ENCODE results near the gene CEP250. TPM values are rescaled to one million over a fixed set of nuclear protein-coding genes. Genes with fewer than 3 reads are reported as not detected.
A peak's percentile ranks its signal among the peaks of the same experiment; 100 is the strongest.

The CEP250 gene
- total RNA-seq, 1 experiment from 2014 or later, result 41.0 TPM

GRCh38 chr20:35409542-35409941, 45.9 kb upstream of the CEP250 start:
- Mint-ChIP-seq H3K9me3 (ENCODE audit: unreplicated experiment) (no peaks in the 10 kb centered on the region), H3K4me1 (ENCODE audit: insufficient read depth, unreplicated experiment) (peaks cover 7% of the 10 kb centered on the region), H3K4me3 (ENCODE audit: unreplicated experiment) (no peak overlapping the region), H3K36me3 (ENCODE audit: insufficient read depth, unreplicated experiment) (peaks cover 38% of the 10 kb centered on the region), H3K27ac (ENCODE audit: low read depth, unreplicated experiment) (no peak overlapping the region), H3K27me3 (ENCODE audit: insufficient read depth, unreplicated experiment) (no peaks in the 10 kb centered on the region)
- TF ChIP-seq, protein P1, sequence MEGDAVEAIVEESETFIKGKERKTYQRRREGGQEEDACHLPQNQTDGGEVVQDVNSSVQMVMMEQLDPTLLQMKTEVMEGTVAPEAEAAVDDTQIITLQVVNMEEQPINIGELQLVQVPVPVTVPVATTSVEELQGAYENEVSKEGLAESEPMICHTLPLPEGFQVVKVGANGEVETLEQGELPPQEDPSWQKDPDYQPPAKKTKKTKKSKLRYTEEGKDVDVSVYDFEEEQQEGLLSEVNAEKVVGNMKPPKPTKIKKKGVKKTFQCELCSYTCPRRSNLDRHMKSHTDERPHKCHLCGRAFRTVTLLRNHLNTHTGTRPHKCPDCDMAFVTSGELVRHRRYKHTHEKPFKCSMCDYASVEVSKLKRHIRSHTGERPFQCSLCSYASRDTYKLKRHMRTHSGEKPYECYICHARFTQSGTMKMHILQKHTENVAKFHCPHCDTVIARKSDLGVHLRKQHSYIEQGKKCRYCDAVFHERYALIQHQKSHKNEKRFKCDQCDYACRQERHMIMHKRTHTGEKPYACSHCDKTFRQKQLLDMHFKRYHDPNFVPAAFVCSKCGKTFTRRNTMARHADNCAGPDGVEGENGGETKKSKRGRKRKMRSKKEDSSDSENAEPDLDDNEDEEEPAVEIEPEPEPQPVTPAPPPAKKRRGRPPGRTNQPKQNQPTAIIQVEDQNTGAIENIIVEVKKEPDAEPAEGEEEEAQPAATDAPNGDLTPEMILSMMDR (IDR thresholded peaks at IDR 0.05; ENCODE audit: unreplicated experiment), result no peak
- no TSS peak for BruUV-seq (replicated peaks)
- ChIA-PET CTCF (interaction anchor here (0.6 to 1.0 kb wide), 2 partner anchors 102 to 112 kb away, joined by 3 read pairs; no protein-coding TSS in a partner anchor), POLR2A (interaction anchor here (1.0 to 4.6 kb wide), 3 partner anchors 11 to 103 kb away, joined by 6 to 63 read pairs (median 7); no protein-coding TSS in a partner anchor)
- no peak for DNase-seq (ENCODE audit: unreplicated experiment)
- intact Hi-C loops (cut with micrococcal nuclease), result no loop called here

DNA sequence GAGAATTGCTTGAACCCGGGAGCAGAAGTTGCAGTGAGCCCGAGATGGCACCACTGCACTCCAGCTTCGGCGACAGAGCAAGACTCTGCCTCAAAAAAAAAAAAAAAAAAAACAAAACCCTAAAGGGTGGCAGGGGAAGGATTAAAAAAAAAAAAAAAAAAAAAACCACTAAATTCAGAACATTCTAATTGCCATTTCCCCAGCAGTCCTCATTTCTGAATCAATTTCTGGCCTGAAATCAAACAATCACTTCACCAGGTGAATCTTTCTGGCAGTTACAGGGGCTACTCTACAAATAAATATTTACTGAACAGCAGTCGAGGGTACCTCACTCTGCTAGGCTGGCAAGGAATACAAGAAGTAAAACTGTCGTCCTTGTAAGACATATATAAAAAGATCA, 44.8 kb upstream of the CEP250 start:
- Mint-ChIP-seq H3K27ac (ENCODE audit: low read depth, unreplicated experiment) (peak overlapping the region; percentile 99), H3K9me3 (ENCODE audit: unreplicated experiment) (no peaks in the 10 kb centered on the region), H3K4me3 (ENCODE audit: unreplicated experiment) (peak overlapping the region; percentile 99), H3K36me3 (ENCODE audit: insufficient read depth, unreplicated experiment) (peaks cover 38% of the 10 kb centered on the region), H3K4me1 (ENCODE audit: insufficient read depth, unreplicated experiment) (peaks cover 7% of the 10 kb centered on the region), H3K27me3 (ENCODE audit: insufficient read depth, unreplicated experiment) (no peaks in the 10 kb centered on the region)
- no TSS peak for BruUV-seq (replicated peaks)
- POLR2A ChIA-PET, result interaction anchor here (0.8 to 4.6 kb wide), 19 partner anchors 10 to 128 kb away, joined by 3 to 63 read pairs (median 6); partner anchors contain the start of gene CEP250
- TF ChIP-seq, protein P1 (IDR thresholded peaks at IDR 0.05; ENCODE audit: unreplicated experiment), result no peak
- CTCF ChIA-PET, result interaction anchor here (0.6 to 1.3 kb wide), 5 partner anchors 14 to 106 kb away, joined by 3 to 4 read pairs (median 3); no protein-coding TSS in a partner anchor
- no peak for DNase-seq (ENCODE audit: unreplicated experiment)
- intact Hi-C loops (cut with micrococcal nuclease), result no loop called here

DNA sequence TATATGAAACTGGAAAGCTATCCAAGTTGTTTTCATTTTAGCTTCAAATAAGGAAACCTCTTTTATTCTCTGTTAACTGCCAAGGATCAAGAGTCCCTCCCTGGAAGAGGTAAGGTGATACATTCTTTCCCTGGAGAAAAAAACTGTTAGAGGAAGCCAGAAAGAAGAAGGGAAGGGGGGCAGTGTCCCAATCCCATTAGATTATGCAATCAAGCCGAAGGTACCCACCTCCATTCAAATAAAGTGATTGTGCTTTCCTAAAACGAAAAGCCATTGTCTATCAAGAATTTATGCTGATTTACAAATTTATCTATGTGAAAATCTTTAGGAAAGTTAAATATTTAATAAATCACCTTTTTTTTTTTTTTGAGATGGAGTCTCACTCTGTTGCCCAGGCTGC, 34.1 kb upstream of the CEP250 start:
- no TSS peak for BruUV-seq (replicated peaks)
- no peaks in the 10 kb centered on the region for H3K4me1 Mint-ChIP-seq (ENCODE audit: insufficient read depth, unreplicated experiment)
- POLR2A ChIA-PET, result interaction anchor here (0.7 to 1.0 kb wide), 3 partner anchors 10 to 275 kb away, joined by 3 to 5 read pairs (median 3); partner anchors contain the start of gene UQCC1
- TF ChIP-seq, protein P1 (IDR thresholded peaks at IDR 0.05; ENCODE audit: unreplicated experiment), result no peak
- no peak overlapping the region for H3K4me3 Mint-ChIP-seq (ENCODE audit: unreplicated experiment)
- no peak overlapping the region for H3K27ac Mint-ChIP-seq (ENCODE audit: low read depth, unreplicated experiment)
- peaks cover 11% of the 10 kb centered on the region for H3K36me3 Mint-ChIP-seq (ENCODE audit: insufficient read depth, unreplicated experiment)
- H3K27me3 Mint-ChIP-seq (ENCODE audit: insufficient read depth, unreplicated experiment), result peaks cover 21% of the 10 kb centered on the region
- no peaks in the 10 kb centered on the region for H3K9me3 Mint-ChIP-seq (ENCODE audit: unreplicated experiment)
- DNase-seq (ENCODE audit: unreplicated experiment), result no peak
- intact Hi-C loops (cut with micrococcal nuclease), result no loop called here
- CTCF ChIA-PET, result interaction anchor here (0.5 to 2.2 kb wide), 3 partner anchors 17 to 325 kb away, joined by 4 to 8 read pairs (median 4); partner anchors contain the start of genes EIF6 and GDF5

DNA sequence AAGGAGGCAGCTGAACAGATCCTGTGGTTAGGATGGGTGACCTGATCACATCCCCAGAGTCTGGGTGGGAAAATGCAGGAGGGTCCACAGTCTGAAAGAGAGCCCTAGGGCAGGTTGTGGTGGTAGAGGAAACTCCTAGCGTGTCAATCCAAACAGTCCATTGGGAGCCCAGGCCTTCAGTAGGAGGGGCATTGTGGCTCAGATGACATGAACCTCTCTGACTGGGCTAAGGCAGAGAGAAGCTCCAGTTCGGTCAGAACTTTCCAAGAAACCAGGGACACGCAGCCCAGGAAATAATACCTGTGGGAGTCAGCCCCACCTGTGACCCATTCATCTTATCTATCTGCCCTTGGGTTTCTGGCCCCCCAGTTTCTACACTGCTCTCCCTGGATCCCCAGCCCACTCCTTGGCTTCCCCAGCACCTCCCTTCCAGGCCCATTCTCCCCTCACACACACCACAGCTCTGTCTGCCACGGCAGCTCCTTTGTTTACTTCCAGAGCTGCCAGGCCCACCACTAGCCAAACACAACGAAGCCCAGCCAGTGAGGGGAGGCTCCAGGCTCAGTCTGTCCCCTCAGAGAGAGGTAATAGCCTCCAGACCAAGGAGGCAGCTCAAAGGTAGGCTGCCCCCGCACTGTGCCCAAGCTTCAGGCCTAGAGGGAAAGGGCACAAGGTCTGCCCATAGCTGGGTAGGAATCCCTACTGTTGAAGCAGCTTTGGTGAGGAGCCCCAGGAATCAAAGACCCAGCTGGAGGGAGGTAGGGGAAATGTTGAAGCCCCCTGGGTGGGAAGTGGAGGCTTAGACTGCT, 23.6 kb upstream of the CEP250 start:
- no TSS peak for BruUV-seq (replicated peaks)
- Mint-ChIP-seq H3K4me3 (ENCODE audit: unreplicated experiment) (no peak overlapping the region), H3K9me3 (ENCODE audit: unreplicated experiment) (no peaks in the 10 kb centered on the region), H3K27me3 (ENCODE audit: insufficient read depth, unreplicated experiment) (no peaks in the 10 kb centered on the region), H3K4me1 (ENCODE audit: insufficient read depth, unreplicated experiment) (no peaks in the 10 kb centered on the region), H3K27ac (ENCODE audit: low read depth, unreplicated experiment) (peak overlapping the region; percentile 35), H3K36me3 (ENCODE audit: insufficient read depth, unreplicated experiment) (no peaks in the 10 kb centered on the region)
- ChIA-PET POLR2A (interaction anchor here (0.5 to 1.5 kb wide), 3 partner anchors 15 to 522 kb away, joined by 3 to 4 read pairs (median 4); partner anchors contain the start of genes SCAND1 and UQCC1), CTCF (interaction anchor here (0.6 to 2.1 kb wide), 11 partner anchors 8 to 237 kb away, joined by 3 to 10 read pairs (median 4); no protein-coding TSS in a partner anchor)
- no peak for DNase-seq (ENCODE audit: unreplicated experiment)
- TF ChIP-seq, protein P1 (IDR thresholded peaks at IDR 0.05; ENCODE audit: unreplicated experiment), result no peak
- intact Hi-C loops (cut with micrococcal nuclease), result no loop called here

Data from MCF 10A (cell line).